Osteoblast (primary cell): ENCODE measurements around the gene NKX2-2. TPM values are rescaled to one million over a fixed set of nuclear protein-coding genes. Genes with fewer than 3 reads are reported as not detected.

ENCODE experiments used
- DNase-seq: peaks from one replicate; pipeline ENCODE4 v3.0.0; 2011; ENCODE audit warnings: low spot score, mixed read lengths; ENCODE audit not compliant: insufficient read length; ENCODE audit errors: missing footprints
- H2AFZ ChIP-seq: 2 replicates; pipeline ENCODE4 v1.6.0; 2011; ENCODE audit warnings: mild to moderate bottlenecking, low read length
- H3K27ac ChIP-seq: 2 replicates; pipeline ENCODE4 v1.5.1; 2011; ENCODE audit warnings: mild to moderate bottlenecking, low read depth, low read length, moderate library complexity
- H3K27me3 ChIP-seq: 2 replicates; pipeline ENCODE4 v1.6.0; 2012; ENCODE audit warnings: mild to moderate bottlenecking, control low read depth, inconsistent platforms, low read length, moderate library complexity; ENCODE audit not compliant: insufficient read depth
- H3K36me3 ChIP-seq: 2 replicates; pipeline ENCODE4 v1.5.1; 2011; ENCODE audit warnings: mild to moderate bottlenecking, low read length, control low read depth, moderate library complexity; ENCODE audit not compliant: insufficient read depth
- H3K4me1 ChIP-seq: 2 replicates; pipeline ENCODE4 v1.5.1; 2011; ENCODE audit warnings: mild to moderate bottlenecking, low read length, control low read depth, moderate library complexity; ENCODE audit not compliant: insufficient read depth
- H3K4me2 ChIP-seq: 2 replicates; pipeline ENCODE4 v1.6.0; 2011; ENCODE audit warnings: mild to moderate bottlenecking, low read length; ENCODE audit not compliant: insufficient read depth
- H3K4me3 ChIP-seq: fragments of 200-600 bp; sonication (generic); 3 replicates; pipeline ENCODE4 v1.5.1; 2012; ENCODE audit warnings: mild to moderate bottlenecking, low read length, inconsistent platforms; ENCODE audit not compliant: insufficient read depth
- H3K79me2 ChIP-seq: 2 replicates; pipeline ENCODE4 v1.6.0; 2012; ENCODE audit warnings: mild to moderate bottlenecking, low read length, control low read depth, inconsistent platforms; ENCODE audit not compliant: insufficient read depth
- H3K9me3 ChIP-seq: 2 replicates; pipeline ENCODE4 v1.5.1; 2011; ENCODE audit warnings: low read depth, low read length, control low read depth
- H4K20me1 ChIP-seq: 2 replicates; pipeline ENCODE4 v1.6.0; 2012; ENCODE audit warnings: mild to moderate bottlenecking, low read length, control low read depth; ENCODE audit not compliant: insufficient read depth
- CTCF ChIP-seq: IDR thresholded peaks from 2 replicates; pipeline ENCODE4 v1.5.1; 2011; ENCODE audit warnings: mild to moderate bottlenecking, low read depth, low read length, moderate library complexity; ENCODE audit errors: extremely low read depth
- total RNA-seq: library from RNA; depleted of rRNA; stranded (reverse); fragments of >200 nt; gene quantifications from 2 replicates; pipeline ENCODE4 v1.2.3, GENCODE V29; 2012

NKX2-2 gene
- total RNA-seq, 1 donor: under 0.01 TPM

DNA sequence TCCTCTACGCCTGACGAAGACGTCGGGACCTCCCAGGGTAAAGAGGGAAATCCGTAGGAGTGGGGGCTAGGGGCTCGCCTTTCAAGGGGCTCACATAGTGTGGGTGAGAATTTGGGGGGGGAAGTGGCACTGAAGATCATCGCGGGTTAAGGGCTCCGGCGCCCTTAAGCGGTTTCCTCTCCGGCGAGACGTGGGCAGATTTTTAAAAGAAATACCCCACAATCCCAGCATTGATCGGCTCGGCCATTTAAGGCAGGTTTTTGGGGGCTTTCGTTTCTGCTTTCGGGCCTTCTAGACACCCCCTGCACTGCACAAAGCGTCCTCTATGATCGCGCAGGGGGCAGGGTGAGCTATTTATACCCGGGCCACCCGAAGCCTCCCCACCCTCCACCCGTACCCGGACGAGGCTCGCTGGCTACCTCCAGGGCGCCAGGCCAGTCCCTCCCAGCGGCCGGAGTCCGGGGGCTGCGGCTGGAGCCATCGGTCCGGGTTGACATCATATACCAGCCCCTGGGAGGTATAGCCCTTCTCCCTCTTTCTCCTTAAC lies 1.2 kb downstream of the NKX2-2 start:
- Histone ChIP-seq H3K27me3 (peaks cover 91% of the 10 kb centered on the region), H2AFZ (peak overlapping the region; percentile 9), H3K9me3 (no peaks in the 10 kb centered on the region), H3K4me3 (peak overlapping the region; percentile 57), H3K36me3 (no peaks in the 10 kb centered on the region), H4K20me1 (no peaks in the 10 kb centered on the region), H3K27ac (no peak overlapping the region), H3K4me1 (peaks cover 5% of the 10 kb centered on the region), H3K4me2 (peak overlapping the region; percentile 24), H3K79me2 (no peaks in the 10 kb centered on the region)
- TF ChIP-seq CTCF: no peak
- DNase-seq: peak; percentile 94

GRCh38 chr20:21511850-21512633 lies 1.8 kb downstream of the NKX2-2 start:
- H3K79me2 ChIP-seq: no peaks in the 10 kb centered on the region
- H3K9me3 ChIP-seq: no peaks in the 10 kb centered on the region
- no peaks in the 10 kb centered on the region for H4K20me1 ChIP-seq
- H3K36me3 ChIP-seq: no peaks in the 10 kb centered on the region
- peaks cover 5% of the 10 kb centered on the region for H3K4me1 ChIP-seq
- H2AFZ ChIP-seq: no peak overlapping the region
- TF ChIP-seq CTCF: no peak
- H3K4me3 ChIP-seq: peak overlapping the region; percentile 57
- DNase-seq: peak; percentile 88
- H3K27me3 ChIP-seq: peaks cover 91% of the 10 kb centered on the region
- H3K4me2 ChIP-seq: peak overlapping the region; percentile 24
- no peak overlapping the region for H3K27ac ChIP-seq

DNA sequence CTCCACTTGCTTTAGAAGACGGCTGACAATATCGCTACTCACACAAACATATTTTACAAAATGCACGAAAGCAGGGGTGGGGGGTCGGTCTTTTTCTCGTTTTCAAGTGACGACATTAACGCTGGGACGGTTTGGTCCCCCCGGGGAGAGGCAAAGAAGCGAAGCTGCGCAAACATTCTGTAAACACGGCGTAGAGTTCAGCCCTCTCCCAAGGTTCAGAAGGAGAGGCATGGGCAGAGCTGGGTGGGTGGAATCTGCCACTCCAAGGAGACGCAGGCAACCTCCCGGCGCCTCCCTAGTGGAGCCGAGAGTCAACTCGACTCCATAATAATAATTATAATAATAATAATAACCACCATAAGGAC lies 2.4 kb downstream of the NKX2-2 start:
- H2AFZ ChIP-seq: no peak overlapping the region
- H3K9me3 ChIP-seq: no peaks in the 10 kb centered on the region
- H3K4me1 ChIP-seq: peaks cover 5% of the 10 kb centered on the region

More for the DNA sequence above, 2.4 kb downstream of the NKX2-2 start:
- Histone ChIP-seq H3K27ac (no peak overlapping the region), H4K20me1 (no peaks in the 10 kb centered on the region), H3K4me2 (no peak overlapping the region), H3K27me3 (peaks cover 91% of the 10 kb centered on the region), H3K79me2 (no peaks in the 10 kb centered on the region), H3K36me3 (no peaks in the 10 kb centered on the region), H3K4me3 (no peak overlapping the region)
- TF ChIP-seq CTCF: no peak
- DNase-seq: peak; percentile 81
